Sigmoid colon (tissue), 7 donors: ENCODE measurements around the gene ADORA2B. TPM values are rescaled to one million over a fixed set of nuclear protein-coding genes. Genes with fewer than 3 reads are reported as not detected.

ENCODE experiments used
- DNase-seq: peaks from one replicate; pipeline ENCODE4 v3.0.0-alpha.2; 2019
- H3K27ac ChIP-seq, 4 donors: fragments of 200-600 bp; sonication (generic); one replicate each; pipeline ENCODE4 v1.5.1; 2016 to 2019; ENCODE audit warnings: mild to moderate bottlenecking in 1 of 4
- H3K27me3 ChIP-seq, 3 donors: fragments of 200-600 bp; sonication (generic); one replicate each; pipeline ENCODE4 v1.5.1; 2019; ENCODE audit warnings: mild to moderate bottlenecking in 1 of 3
- H3K36me3 ChIP-seq, 4 donors: fragments of 200-600 bp; sonication (generic); one replicate each; pipeline ENCODE4 v1.5.1; 2016 to 2019
- H3K4me1 ChIP-seq, 4 donors: fragments of 200-600 bp; sonication (generic); one replicate each; pipeline ENCODE4 v1.5.1; 2017 to 2019
- H3K4me3 ChIP-seq, 4 donors: fragments of 200-600 bp; sonication (generic); one replicate each; pipeline ENCODE4 v1.5.1; 2017 to 2019; ENCODE audit warnings: mild to moderate bottlenecking in 2 of 4, moderate library complexity in 1 of 4
- H3K9me3 ChIP-seq, 4 donors: fragments of 200-600 bp in 3 of 4; sonication (generic) in 3 of 4; one replicate each; pipeline versions ENCODE4 v1.5.1 to v1.6.1; 2013 to 2019
- EP300 ChIP-seq, 4 donors: sonication (generic); formaldehyde crosslinking; IDR thresholded peaks; one replicate each; pipeline ENCODE4 v1.6.1; 2017; ENCODE audit warnings: antibody characterized with exemption in 4 of 4
- POLR2A ChIP-seq, 2 donors: fragments of 450-650 bp; IDR thresholded peaks; one replicate each; pipeline ENCODE4 v1.6.1; 2016; ENCODE audit warnings: antibody characterized with exemption in 2 of 2, mild to moderate bottlenecking in 2 of 2, moderate library complexity in 2 of 2
- POLR2AphosphoS5 ChIP-seq, 4 donors: sonication (generic); formaldehyde crosslinking; IDR thresholded peaks; one replicate each; pipeline ENCODE4 v1.6.1; 2017; ENCODE audit warnings: antibody characterized with exemption in 4 of 4
- WGBS, 2 donors: extraction: QIAGEN DNeasy Blood & Tissue Kit; methylation state at CpG; one replicate each; pipeline ENCODE4 v1.1.7; 2013; 5-methylcytosine and 5-hydroxymethylcytosine counted together
- intact Hi-C: fragments of 100-400 bp; cut with DNase I; formaldehyde crosslinking; loops from one replicate; pipeline ENCODE4 v1.15.1; 2023
- polyA plus RNA-seq, 3 donors: library from polyadenylated mRNA; stranded (reverse); fragments of 200-250 nt; gene quantifications; one replicate each; pipeline ENCODE4 v1.2.3, GENCODE V29; 2013
- total RNA-seq, 4 donors: library from RNA; depleted of rRNA; stranded (reverse); fragments of >200 nt; gene quantifications; one replicate each; pipeline ENCODE4 v1.1.0, GENCODE V29; 2016
- TF ChIP-seq, protein P1 (sequence below), 4 experiments: fragments of 450-650 bp in 3 of 4; fragments of 200-600 bp in 1 of 4; IDR thresholded peaks; one replicate each; pipeline ENCODE4 v1.5.1; 2016 to 2019; ENCODE audit warnings: antibody characterized with exemption in 4 of 4, mild to moderate bottlenecking in 3 of 4, moderate library complexity in 2 of 4
- donor health status: healthy with polysubstance abuse.
- donor health status: Bipolar disorder and iron deficiency.
- donor health status: healthy.

ADORA2B gene
- total and polyA plus RNA-seq, 7 donors: 2.2 to 21.4 (median 5.4) TPM

DNA sequence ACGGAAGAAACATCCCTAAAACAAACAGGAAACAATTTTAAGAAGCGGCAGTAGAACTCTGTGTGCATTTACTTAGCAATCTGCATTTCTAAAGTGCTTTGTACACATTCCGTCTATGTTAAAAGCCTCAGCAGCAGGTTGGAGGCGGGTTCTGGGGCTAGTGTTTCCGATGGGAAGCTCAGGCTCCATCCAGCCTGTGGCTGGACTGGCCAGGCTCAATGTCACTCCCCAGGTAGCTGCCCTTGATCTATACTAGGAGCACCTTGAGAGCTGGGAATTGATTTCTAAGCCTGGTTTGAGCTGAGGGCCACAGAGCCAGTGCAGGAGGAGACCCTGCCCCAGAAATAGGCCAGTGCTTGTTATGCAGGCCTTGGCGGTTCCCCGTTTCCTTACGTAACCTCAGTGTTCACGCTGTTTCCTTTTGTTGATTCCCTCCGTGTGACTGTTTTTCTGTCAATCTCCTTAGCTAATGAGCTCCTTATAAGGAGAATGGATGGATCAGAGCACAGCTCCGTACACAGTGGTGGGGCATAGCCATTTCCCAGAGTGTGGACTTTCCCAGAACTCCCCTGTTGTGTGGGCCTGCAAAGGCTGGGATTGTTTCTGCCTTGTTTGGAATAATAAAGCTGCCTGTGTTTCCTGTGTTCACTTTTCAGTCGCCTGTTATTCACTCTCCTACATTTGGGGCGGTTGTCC lies 21.4 kb downstream of the ADORA2B start:
- peak; percentile 21 for DNase-seq
- Histone ChIP-seq H3K4me3 (no peak overlapping the region), H3K36me3 (no peaks in the 10 kb centered on the region), H3K27ac (peak overlapping the region in 1 of 4 donors; percentile 17), H3K9me3 (no peaks in the 10 kb centered on the region), H3K27me3 (no peaks in the 10 kb centered on the region), H3K4me1 (peaks cover 0 to 5% (median 0%) of the 10 kb centered on the region in 4 donors)
- TF ChIP-seq, protein P1, sequence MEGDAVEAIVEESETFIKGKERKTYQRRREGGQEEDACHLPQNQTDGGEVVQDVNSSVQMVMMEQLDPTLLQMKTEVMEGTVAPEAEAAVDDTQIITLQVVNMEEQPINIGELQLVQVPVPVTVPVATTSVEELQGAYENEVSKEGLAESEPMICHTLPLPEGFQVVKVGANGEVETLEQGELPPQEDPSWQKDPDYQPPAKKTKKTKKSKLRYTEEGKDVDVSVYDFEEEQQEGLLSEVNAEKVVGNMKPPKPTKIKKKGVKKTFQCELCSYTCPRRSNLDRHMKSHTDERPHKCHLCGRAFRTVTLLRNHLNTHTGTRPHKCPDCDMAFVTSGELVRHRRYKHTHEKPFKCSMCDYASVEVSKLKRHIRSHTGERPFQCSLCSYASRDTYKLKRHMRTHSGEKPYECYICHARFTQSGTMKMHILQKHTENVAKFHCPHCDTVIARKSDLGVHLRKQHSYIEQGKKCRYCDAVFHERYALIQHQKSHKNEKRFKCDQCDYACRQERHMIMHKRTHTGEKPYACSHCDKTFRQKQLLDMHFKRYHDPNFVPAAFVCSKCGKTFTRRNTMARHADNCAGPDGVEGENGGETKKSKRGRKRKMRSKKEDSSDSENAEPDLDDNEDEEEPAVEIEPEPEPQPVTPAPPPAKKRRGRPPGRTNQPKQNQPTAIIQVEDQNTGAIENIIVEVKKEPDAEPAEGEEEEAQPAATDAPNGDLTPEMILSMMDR (IDR thresholded peaks at IDR 0.05): no peak
- TF ChIP-seq EP300 (IDR thresholded peaks at IDR 0.05) (no peak), POLR2A (IDR thresholded peaks at IDR 0.05) (no peak), POLR2AphosphoS5 (IDR thresholded peaks at IDR 0.05) (no peak)
- 8 to 29% methylated on average over 13 of the region's 13 CpGs for WGBS, 2 donors
- intact Hi-C loops: no loop called here

DNA sequence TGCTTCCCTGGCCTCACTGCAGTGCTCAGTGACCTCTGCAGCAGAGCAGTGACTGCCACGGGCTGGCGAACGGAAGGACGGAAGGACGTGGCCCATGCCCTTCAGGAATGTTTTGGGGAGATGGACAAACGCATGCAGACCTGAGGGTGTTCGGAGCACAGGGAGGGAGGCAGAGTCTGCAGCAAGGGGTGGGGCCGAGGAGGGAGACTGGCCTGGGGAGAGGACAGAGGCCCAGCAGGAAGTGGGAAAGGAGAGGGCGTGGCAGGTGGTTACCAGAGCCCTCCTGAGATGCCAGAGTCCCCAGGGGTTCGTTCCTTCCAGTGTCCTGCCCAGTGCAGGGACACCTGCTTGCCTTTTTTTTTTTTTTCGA lies 21.9 kb downstream of the ADORA2B start:
- WGBS, 2 donors: 9 to 42% methylated on average over 11 of the region's 11 CpGs
- Histone ChIP-seq H3K27me3 (no peaks in the 10 kb centered on the region), H3K36me3 (no peaks in the 10 kb centered on the region), H3K27ac (peak overlapping the region in 1 of 4 donors; percentile 17), H3K4me1 (peaks cover 0 to 5% (median 0%) of the 10 kb centered on the region in 4 donors), H3K4me3 (no peak overlapping the region), H3K9me3 (no peaks in the 10 kb centered on the region)
- no peak for TF ChIP-seq EP300 (IDR thresholded peaks at IDR 0.05)
- intact Hi-C loops: no loop called here
- DNase-seq: peak; percentile 34

DNA sequence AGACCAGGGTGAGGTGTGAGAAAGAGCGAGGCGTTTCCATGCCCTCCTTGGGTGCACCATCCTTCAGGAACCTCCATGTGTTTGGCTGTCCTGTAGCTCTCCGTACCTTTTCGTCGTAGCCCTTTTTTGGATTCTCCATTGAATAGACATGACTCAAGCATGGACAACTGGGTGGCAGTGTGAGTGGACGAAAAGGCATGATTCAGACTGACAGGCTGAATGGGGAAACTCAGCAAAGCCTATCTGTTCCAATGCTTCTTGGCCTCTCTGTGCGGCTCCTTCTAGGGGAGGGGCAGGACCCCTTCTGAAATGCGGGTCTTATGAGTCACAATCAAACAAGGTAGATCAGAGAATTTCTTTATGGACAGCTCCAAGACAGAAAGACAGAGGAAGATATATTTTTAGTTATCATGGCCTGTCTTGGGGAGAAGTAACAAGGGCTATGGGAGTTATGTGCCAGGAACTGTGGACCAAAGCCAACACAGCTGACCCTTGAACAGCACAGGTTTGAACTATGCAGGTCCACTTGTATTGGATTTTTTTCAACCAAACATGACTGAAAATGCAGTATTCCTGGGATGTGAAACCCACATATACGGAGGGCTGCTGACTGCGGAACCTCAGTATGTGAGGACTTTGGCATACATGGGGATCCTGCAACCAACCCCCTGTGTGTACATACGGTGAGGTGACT lies 22.9 kb downstream of the ADORA2B start:
- no peak overlapping the region for H3K27ac ChIP-seq
- WGBS, 2 donors: 92 to 93% methylated on average over 11 of the region's 11 CpGs
- H3K9me3 ChIP-seq: no peaks in the 10 kb centered on the region
- intact Hi-C loops: no loop called here
- H3K27me3 ChIP-seq: no peaks in the 10 kb centered on the region
- TF ChIP-seq POLR2A (IDR thresholded peaks at IDR 0.05) (no peak), EP300 (IDR thresholded peaks at IDR 0.05) (no peak), POLR2AphosphoS5 (IDR thresholded peaks at IDR 0.05) (no peak)
- TF ChIP-seq, protein P1 (IDR thresholded peaks at IDR 0.05): no peak
- no peaks in the 10 kb centered on the region for H3K36me3 ChIP-seq
- peak; percentile 17 for DNase-seq
- peaks cover 0 to 5% (median 0%) of the 10 kb centered on the region in 4 donors for H3K4me1 ChIP-seq
- no peak overlapping the region for H3K4me3 ChIP-seq

DNA sequence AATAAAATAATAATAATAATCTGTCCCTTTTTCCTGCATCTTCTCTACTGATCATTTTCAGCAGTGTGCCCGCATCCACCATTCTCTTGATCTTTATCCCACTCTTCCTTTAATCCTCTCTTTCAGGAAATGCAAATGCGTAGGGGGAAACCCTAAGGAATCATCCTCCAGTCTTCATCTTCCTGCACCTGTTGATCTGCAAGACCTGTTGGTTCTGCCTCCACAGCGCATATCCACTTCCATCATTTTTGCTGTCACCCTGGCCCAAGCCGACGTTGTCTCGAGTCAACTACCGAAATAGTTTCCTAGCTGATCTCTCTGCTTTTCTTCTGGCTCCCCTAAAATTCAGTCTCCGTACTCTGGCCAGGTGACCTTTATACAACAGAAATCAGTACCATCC lies 24.5 kb downstream of the ADORA2B start:
- H3K4me1 ChIP-seq: peaks cover 0 to 5% (median 0%) of the 10 kb centered on the region in 4 donors
- 97 to 98% methylated on average over 8 of the region's 8 CpGs for WGBS, 2 donors
- no peaks in the 10 kb centered on the region for H3K27me3 ChIP-seq
- H3K36me3 ChIP-seq: peaks cover 0 to under 1% (median 0%) of the 10 kb centered on the region in 4 donors
- H3K9me3 ChIP-seq: no peaks in the 10 kb centered on the region
- DNase-seq: no peak
- TF ChIP-seq EP300 (IDR thresholded peaks at IDR 0.05): no peak
- H3K4me3 ChIP-seq: no peak overlapping the region
- H3K27ac ChIP-seq: no peak overlapping the region
- intact Hi-C loops: no loop called here

DNA sequence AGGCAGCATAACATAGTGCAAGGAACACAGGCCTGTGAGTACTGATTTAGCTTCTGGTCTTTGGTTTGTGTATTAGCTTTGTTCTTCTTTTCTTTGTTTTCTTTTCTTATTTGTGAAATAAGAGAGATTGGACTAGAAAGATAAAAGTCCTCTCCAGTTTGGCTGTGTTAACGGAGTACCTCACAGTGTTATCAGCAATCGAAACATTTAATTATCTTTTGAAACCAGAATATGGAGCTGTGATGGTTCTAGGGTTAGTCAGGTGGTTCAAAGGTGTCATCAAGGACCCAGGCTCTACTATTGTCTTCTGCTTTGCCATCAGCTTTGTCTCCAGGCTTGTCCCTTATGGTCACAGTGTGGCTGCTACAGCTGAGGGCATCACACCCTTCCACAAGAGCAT lies 25.6 kb downstream of the ADORA2B start:
- H3K4me1 ChIP-seq: peaks cover 0 to 5% (median 0%) of the 10 kb centered on the region in 4 donors
- no peak overlapping the region for H3K27ac ChIP-seq
- intact Hi-C loops: no loop called here
- H3K27me3 ChIP-seq: no peaks in the 10 kb centered on the region
- TF ChIP-seq, protein P1 (IDR thresholded peaks at IDR 0.05): no peak
- TF ChIP-seq POLR2AphosphoS5 (IDR thresholded peaks at IDR 0.05): no peak
- TF ChIP-seq EP300 (IDR thresholded peaks at IDR 0.05): no peak
- no peak for TF ChIP-seq POLR2A (IDR thresholded peaks at IDR 0.05)
- no peak overlapping the region for H3K4me3 ChIP-seq
- H3K36me3 ChIP-seq: peaks cover 0 to 11% (median 2%) of the 10 kb centered on the region in 4 donors
- WGBS, 2 donors: 90 to 94% methylated on average over 2 of the region's 2 CpGs
- no peaks in the 10 kb centered on the region for H3K9me3 ChIP-seq
- no peak for DNase-seq
